ENCODE measurements around the gene COPA. TPM values are rescaled to one million over a fixed set of nuclear protein-coding genes. Genes with fewer than 3 reads are reported as not detected.

COPA gene
- total and polyA plus RNA-seq, 11 donors, result 46.9 to 129 (median 100) TPM

GRCh38 chr1:160245434-160245833 is 97.6 kb downstream of the COPA start:
- TF ChIP-seq POLR2A (IDR thresholded peaks at IDR 0.05), result no peak
- no peak for TF ChIP-seq CTCF (IDR thresholded peaks at IDR 0.05)
- ATAC-seq (no peak), DNase-seq (no peak)
- Histone ChIP-seq H3K4me1 (peaks cover 7 to 54% (median 38%) of the 10 kb centered on the region in 12 donors), H3K36me3 (peaks cover 0 to 53% (median 35%) of the 10 kb centered on the region in 9 donors), H3K27ac (peak overlapping the region in 5 of 12 donors; percentile 16 to 60 (median 24)), H3K9me3 (no peaks in the 10 kb centered on the region), H3K4me3 (no peak overlapping the region), H3K27me3 (no peaks in the 10 kb centered on the region)
- intact Hi-C loops (cut with DNase I), result loop anchor here in 3 of 10 donors (5.0 to 10.0 kb wide), 2 partner anchors 33 to 51 kb away; partner anchors contain the start of gene CASQ1 (in 2 of the 3)
- 45 to 61% (median 56%) methylated on average over 1 of the region's 1 CpG for WGBS, 4 donors

- Histone ChIP-seq H3K9me3 (no peaks in the 10 kb centered on the region), H3K27me3 (no peaks in the 10 kb centered on the region), H3K4me1 (peaks cover 7 to 53% (median 37%) of the 10 kb centered on the region in 12 donors), H3K27ac (peak overlapping the region in 10 of 12 donors; percentile 9 to 60 (median 28)), H3K4me3 (no peak overlapping the region), H3K36me3 (peaks cover 0 to 59% (median 47%) of the 10 kb centered on the region in 9 donors)
- no peak for TF ChIP-seq CTCF (IDR thresholded peaks at IDR 0.05)
- TF ChIP-seq POLR2A (IDR thresholded peaks at IDR 0.05), result no peak
- intact Hi-C loops (cut with DNase I), result loop anchor here in 3 of 10 donors (5.0 to 10.0 kb wide), 2 partner anchors 37 to 49 kb away; partner anchors contain the start of genes CASQ1 (in 2 of the 3) and PEA15 (in 1 of the 3)
- ATAC-seq (peak in 1 of 4 donors; percentile 13), DNase-seq (no peak)
- whole genome bisulfite sequencing, 4 donors, result 37 to 56% (median 43%) methylated on average over 1 of the region's 1 CpG
Measured at GRCh38 chr1:160244209-160244608, 98.8 kb downstream of the COPA start.

- H3K36me3 ChIP-seq, result peaks cover 0 to 63% (median 51%) of the 10 kb centered on the region in 9 donors
- DNase-seq, result no peak
- H3K4me3 ChIP-seq, result no peak overlapping the region
- no peaks in the 10 kb centered on the region for H3K27me3 ChIP-seq
- H3K4me1 ChIP-seq, result peaks cover 7 to 55% (median 37%) of the 10 kb centered on the region in 12 donors
- H3K27ac ChIP-seq, result peak overlapping the region in 11 of 12 donors; percentile 9 to 60 (median 36)
- TF ChIP-seq CTCF (IDR thresholded peaks at IDR 0.05), result no peak
- no peak for TF ChIP-seq POLR2A (IDR thresholded peaks at IDR 0.05)
- intact Hi-C loops (cut with DNase I), result loop anchor here in 3 of 10 donors (5.0 to 10.0 kb wide), 2 partner anchors 36 to 49 kb away; partner anchors contain the start of genes CASQ1 (in 2 of the 3) and PEA15 (in 1 of the 3)
- ATAC-seq, result peak in 2 of 4 donors; percentile 22 to 29
- H3K9me3 ChIP-seq, result no peaks in the 10 kb centered on the region
Measured at GRCh38 chr1:160243767-160244166, 99.3 kb downstream of the COPA start.

- H3K36me3 ChIP-seq, result peaks cover 0 to 95% (median 92%) of the 10 kb centered on the region in 9 donors
- DNase-seq (no peak), ATAC-seq (peak in 1 of 4 donors; percentile 20)
- H3K27ac ChIP-seq, result no peak overlapping the region
- no peaks in the 10 kb centered on the region for H3K27me3 ChIP-seq
- TF ChIP-seq POLR2A (IDR thresholded peaks at IDR 0.05) (no peak), CTCF (IDR thresholded peaks at IDR 0.05) (no peak)
- intact Hi-C loops (cut with DNase I), result loop anchor here in 3 of 10 donors (5.0 to 10.0 kb wide), 2 partner anchors 32 to 45 kb away; partner anchors contain the start of genes CASQ1 (in 2 of the 3) and PEA15 (in 1 of the 3)
- WGBS, 4 donors, result 93 to 96% (median 95%) methylated on average over 24 of the region's 24 CpGs
- H3K4me3 ChIP-seq, result no peak overlapping the region
- peaks cover 4 to 37% (median 23%) of the 10 kb centered on the region in 12 donors for H3K4me1 ChIP-seq
- no peaks in the 10 kb centered on the region for H3K9me3 ChIP-seq
Measured at GRCh38 chr1:160239582-160240299, 103.3 kb downstream of the COPA start.
